IPS-20b (cell line): Measurements from ENCODE around the gene RALGPS1.
A peak's percentile ranks its signal among the peaks of the same experiment; 100 is the strongest.

Experiments used
- H3K27ac ChIP-seq: one replicate; pipeline ENCODE4 v1.5.1; 2013; ENCODE audit warnings: low read length
- H3K27me3 ChIP-seq: 2 replicates; pipeline ENCODE4 v1.6.1; 2013; ENCODE audit warnings: mild to moderate bottlenecking, low read length, inconsistent platforms; ENCODE audit not compliant: insufficient read depth
- H3K36me3 ChIP-seq: 2 replicates; pipeline ENCODE4 v1.6.1; 2013; ENCODE audit warnings: low read depth, mild to moderate bottlenecking, inconsistent platforms, low read length, moderate library complexity; ENCODE audit not compliant: insufficient read depth
- H3K4me1 ChIP-seq: 2 replicates; pipeline ENCODE4 v1.6.1; 2013; ENCODE audit warnings: mild to moderate bottlenecking, control low read depth, inconsistent platforms, low read length, moderate library complexity; ENCODE audit not compliant: insufficient read depth
- H3K4me3 ChIP-seq: 2 replicates; pipeline ENCODE4 v1.5.1; 2013; ENCODE audit warnings: mild to moderate bottlenecking, low read length, inconsistent platforms
- H3K9ac ChIP-seq: 2 replicates; pipeline ENCODE4 v1.6.1; 2013; ENCODE audit warnings: low read depth, mild to moderate bottlenecking, inconsistent platforms, low read length, moderate library complexity
- H3K9me3 ChIP-seq: 2 replicates; pipeline ENCODE4 v1.6.1; 2013; ENCODE audit warnings: mild to moderate bottlenecking, low read depth, low read length, inconsistent platforms; ENCODE audit not compliant: insufficient read depth

Gene RALGPS1

DNA sequence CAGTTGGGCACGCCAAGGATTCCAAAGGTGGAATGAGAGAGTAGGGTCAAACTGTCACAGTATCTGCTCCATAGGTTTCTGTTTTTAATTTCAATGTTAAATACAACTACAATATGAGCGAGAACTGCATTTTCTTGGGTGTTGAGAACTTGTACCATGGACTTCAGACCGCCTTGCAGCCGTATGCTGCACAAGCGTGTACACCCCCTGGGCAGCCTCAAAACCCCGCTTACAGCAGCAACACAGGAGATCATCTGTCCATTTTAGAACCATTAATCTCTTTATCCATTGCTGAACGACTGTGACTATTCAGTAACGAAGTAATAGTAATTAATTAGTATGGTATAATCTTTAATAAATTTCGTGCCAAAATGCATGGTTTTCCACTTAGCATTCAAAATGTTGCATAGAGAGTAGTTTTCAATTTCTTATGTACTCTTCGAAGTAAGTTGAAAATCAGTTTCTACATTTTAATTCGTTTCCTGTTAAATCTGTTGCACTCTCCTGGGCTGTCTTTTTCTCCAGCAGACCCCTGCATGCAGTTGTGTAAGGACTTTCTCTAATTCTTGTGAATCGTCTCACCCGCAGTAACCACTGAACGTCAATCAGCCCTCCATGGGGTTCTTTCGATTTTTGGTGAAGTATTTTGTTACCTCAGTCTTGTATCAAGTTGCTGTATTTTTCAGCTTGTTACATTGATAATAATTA, 308.0 kb downstream of the RALGPS1 start:
- Histone ChIP-seq H3K9me3 (no peaks in the 10 kb centered on the region), H3K36me3 (no peaks in the 10 kb centered on the region), H3K4me3 (no peak overlapping the region), H3K9ac (no peak overlapping the region), H3K27ac (no peak overlapping the region), H3K27me3 (peaks cover 38% of the 10 kb centered on the region), H3K4me1 (no peaks in the 10 kb centered on the region)

DNA sequence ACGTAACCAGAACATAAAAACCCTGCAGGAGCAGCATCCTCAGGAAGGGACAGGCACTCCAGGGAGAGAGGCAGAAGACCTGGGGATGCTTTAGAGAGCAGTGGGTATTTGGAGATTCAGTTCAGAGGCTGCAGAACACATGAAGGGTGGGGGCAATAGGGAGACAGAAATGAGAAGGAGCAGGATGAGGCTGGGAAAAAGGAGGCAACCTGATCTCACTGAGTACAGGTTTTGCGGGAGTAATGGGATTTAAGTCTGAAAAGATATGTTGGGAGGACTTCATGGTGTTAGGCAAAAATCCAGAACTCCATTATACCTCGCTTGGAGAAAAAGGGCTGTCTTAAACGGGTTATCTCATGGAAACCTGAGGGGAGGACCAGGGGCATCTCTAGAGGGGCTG, 308.7 kb downstream of the RALGPS1 start:
- H3K27me3 ChIP-seq = peaks cover 38% of the 10 kb centered on the region
- H3K9ac ChIP-seq = no peak overlapping the region
- no peaks in the 10 kb centered on the region for H3K36me3 ChIP-seq
- H3K4me1 ChIP-seq = no peaks in the 10 kb centered on the region
- no peak overlapping the region for H3K27ac ChIP-seq
- H3K9me3 ChIP-seq = no peaks in the 10 kb centered on the region
- peak overlapping the region; percentile 65; the same call in 1 of the 2 replicates for H3K4me3 ChIP-seq

DNA sequence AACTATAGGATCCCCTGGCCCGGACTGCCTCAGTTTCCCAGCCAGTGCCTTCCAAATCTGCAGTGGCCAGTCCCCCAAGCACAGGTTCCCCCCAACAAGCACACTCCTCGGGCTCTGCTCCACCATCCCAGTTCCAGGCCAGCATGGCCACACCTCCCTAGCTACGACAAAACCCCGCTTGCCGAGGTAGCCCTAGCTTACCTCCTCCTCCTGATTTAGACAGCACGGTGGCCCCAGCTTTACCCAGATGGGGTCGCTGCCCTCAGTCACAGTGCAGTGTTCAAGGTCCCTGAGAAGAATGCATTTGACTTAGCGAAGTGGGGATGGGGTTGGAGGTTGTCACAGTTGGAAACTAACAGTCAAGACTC, 309.2 kb downstream of the RALGPS1 start:
- Histone ChIP-seq H3K4me1 (no peaks in the 10 kb centered on the region), H3K27ac (no peak overlapping the region), H3K4me3 (peak overlapping the region; percentile 65), H3K36me3 (no peaks in the 10 kb centered on the region), H3K27me3 (peaks cover 38% of the 10 kb centered on the region), H3K9me3 (no peaks in the 10 kb centered on the region), H3K9ac (no peak overlapping the region)

DNA sequence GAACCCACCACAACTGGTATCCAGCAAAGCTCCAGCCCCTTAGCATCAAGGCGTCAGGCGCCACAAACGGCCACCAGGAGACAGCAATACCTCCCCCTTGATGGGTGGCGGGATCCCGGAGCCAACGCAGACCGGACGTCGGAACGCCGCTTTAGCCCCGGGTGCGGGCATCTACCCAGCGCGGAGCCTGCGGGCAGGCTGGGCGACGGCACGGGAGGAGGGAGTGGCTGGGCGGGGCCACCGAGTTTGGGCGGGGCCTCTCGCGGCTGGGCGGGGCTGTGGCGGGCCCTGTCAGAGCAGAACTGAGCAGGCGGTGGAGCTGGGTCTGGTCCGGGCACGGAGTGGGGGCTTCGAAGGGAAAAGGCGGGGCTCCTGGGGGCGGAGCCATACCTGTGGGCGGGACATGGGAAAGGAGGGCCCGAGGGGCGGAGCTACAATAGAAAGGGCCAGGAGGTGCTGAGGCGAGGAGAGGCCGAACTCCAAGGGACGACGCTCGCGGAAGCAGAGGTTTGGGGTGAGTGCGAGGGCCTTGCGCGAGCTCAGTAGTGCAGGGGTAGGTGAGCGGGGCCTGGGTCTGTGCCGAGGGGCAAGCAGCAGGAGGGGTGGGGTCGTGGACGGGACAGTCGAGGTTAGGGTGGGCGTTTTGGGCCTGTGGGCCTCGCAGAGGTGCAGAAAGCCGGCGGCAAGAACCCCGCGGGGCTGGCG, 309.7 kb downstream of the RALGPS1 start:
- peak overlapping the region; percentile 81 for H3K4me3 ChIP-seq
- no peaks in the 10 kb centered on the region for H3K4me1 ChIP-seq
- peak overlapping the region; percentile 73; the same call in 1 of the 2 replicates for H3K9ac ChIP-seq
- no peaks in the 10 kb centered on the region for H3K36me3 ChIP-seq
- H3K27ac ChIP-seq = no peak overlapping the region
- peaks cover 38% of the 10 kb centered on the region for H3K27me3 ChIP-seq
- no peaks in the 10 kb centered on the region for H3K9me3 ChIP-seq

DNA sequence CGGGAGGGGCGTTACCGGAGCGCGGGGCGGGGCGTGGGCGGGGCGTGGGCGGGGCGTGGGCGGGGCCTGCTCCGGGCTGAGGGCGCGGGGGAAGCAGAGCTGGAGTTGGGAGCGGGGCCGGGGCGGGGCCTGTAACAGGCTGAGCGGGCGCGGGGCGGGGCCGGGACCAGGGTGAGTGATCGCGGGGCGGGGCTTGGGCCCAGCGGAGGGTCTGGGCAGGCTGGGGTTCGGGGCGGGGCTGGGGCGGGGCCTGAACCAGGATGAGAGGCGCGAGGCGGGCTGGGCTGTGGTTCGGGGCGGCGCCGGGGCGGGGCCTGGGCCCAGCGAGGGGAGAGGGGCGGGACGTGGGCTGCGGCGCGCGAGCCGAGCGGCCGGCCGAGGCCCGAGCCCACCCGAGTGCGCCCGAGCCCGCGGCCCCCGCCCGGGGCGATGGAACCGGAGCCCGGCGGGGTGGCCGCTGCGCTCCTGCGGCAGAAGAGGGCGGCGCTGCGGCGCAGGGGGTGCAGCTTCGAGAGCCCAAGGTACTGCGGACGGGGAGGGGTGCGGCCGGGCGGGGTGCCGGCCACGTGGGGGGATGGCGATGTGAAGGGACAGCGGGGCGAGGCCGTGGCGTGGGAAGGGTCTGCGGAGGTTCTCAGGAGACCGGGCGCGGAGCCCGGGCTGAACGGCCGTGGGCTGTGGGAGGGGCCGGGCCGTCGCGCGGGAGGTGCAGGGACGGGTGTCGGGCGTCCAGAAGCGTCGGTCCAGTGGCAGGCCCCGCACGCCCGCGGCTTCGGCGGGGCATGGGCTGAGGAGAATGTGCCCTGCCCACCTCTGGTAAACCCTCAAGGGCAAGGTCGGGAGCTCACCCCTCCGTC, 310.5 kb downstream of the RALGPS1 start:
- Histone ChIP-seq H3K4me3 (peak overlapping the region; percentile 81), H3K36me3 (no peaks in the 10 kb centered on the region), H3K27me3 (peaks cover 38% of the 10 kb centered on the region), H3K27ac (no peak overlapping the region), H3K4me1 (no peaks in the 10 kb centered on the region), H3K9ac (peak overlapping the region; percentile 47; the same call in 1 of the 2 replicates), H3K9me3 (no peaks in the 10 kb centered on the region)

DNA sequence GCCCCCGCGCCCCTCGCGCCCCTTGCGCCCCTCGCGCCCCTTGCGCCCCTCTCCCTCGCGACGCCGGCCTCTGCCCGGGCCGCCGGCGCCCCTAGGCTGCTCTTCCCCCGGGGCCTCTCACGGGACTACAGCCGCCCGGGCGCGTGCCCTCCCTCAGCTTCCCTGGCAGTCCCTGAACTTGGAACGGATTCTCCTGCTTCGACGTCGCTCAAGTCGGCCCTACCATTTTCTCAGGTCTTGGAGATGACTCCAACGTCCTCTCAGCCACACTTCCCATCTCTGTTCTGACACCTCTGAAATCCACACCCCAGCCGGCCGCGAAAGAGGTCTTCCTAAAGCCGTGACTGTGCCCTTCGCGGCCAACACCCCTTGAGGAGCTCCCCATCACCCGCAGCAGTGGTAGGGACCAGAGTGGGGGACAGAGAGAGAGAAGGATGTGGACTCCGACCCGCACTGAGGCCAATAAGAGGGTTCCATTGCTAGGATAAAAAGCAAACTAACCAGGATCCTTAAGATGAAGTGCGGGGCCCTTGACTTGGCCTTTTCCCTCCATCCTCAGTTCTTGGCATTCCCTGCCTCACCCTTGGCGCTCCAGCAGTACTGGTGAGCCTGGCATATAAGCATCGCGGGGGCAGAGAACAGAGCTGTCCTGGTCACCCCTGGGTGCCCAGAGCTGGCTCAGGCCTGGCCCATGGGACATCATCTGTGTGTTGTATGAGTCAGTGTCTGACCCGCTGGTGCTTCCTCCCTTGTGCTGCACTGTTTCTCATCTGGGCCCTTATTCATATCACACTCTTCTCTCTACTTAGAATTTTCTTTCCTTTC, 311.4 kb downstream of the RALGPS1 start:
- Histone ChIP-seq H3K27me3 (peaks cover 38% of the 10 kb centered on the region), H3K4me3 (peak overlapping the region; percentile 65; the same call in 1 of the 2 replicates), H3K9me3 (no peaks in the 10 kb centered on the region), H3K4me1 (no peaks in the 10 kb centered on the region), H3K36me3 (no peaks in the 10 kb centered on the region), H3K9ac (no peak overlapping the region), H3K27ac (no peak overlapping the region)

DNA sequence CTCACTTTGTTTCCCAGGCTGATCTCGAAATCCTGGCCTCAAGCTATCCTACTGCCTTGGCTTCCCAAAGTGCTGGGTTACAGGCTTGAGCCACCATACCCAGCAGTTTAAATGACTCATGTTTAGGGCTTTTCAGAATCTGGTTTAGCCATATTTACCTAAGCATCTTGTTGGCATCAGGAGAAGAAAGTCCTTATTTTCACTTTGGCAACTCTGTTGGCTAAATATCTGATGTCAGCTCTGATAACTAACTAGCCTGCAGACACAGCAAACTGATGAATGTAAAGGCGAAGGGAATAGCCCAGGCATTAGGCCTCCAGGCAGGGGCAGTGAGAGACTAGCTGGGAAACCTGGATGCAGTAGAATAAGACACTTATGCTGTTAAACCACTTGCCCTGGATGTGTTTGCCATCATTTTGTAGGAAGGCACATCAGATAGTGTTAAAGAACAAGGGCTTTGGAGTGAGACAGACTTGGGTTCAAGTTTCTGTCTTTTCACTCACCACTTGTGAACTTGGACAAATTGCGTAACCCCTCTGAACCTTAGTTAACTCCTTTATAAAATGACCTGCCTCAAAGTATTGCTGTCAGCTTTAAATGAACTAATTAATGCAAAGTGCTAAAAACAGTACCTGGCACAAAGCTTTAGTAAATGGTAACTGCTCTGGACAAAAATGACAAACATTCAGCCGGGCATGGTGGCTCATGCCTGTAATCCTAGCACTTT, 315.3 kb downstream of the RALGPS1 start:
- H3K27ac ChIP-seq = no peak overlapping the region
- peaks cover 17% of the 10 kb centered on the region for H3K27me3 ChIP-seq
- no peak overlapping the region for H3K4me3 ChIP-seq
- H3K9ac ChIP-seq = no peak overlapping the region
- no peaks in the 10 kb centered on the region for H3K36me3 ChIP-seq
- H3K4me1 ChIP-seq = no peaks in the 10 kb centered on the region
- no peaks in the 10 kb centered on the region for H3K9me3 ChIP-seq

DNA sequence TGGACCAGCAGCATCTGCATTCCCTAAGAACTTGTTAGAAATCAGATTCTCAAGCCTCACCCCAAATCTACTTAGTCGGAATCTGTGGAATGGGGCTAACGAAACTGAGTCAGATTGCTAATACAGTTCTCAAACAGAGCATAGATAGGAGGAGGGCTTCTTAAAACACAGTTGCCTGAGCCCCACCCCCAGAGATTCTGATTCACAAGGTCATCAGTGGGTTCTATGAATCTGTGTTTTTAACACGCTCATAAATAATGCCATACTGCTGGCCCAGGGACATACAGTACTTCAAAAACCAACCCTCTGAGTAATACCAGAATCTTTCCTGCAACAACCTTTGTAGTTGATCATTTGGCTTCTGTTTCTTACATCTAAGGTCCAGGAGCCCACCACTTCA, 317.1 kb downstream of the RALGPS1 start:
- Histone ChIP-seq H3K27ac (no peak overlapping the region), H3K9ac (no peak overlapping the region), H3K27me3 (peaks cover 3% of the 10 kb centered on the region), H3K9me3 (no peaks in the 10 kb centered on the region), H3K4me1 (no peaks in the 10 kb centered on the region), H3K4me3 (no peak overlapping the region), H3K36me3 (no peaks in the 10 kb centered on the region)

DNA sequence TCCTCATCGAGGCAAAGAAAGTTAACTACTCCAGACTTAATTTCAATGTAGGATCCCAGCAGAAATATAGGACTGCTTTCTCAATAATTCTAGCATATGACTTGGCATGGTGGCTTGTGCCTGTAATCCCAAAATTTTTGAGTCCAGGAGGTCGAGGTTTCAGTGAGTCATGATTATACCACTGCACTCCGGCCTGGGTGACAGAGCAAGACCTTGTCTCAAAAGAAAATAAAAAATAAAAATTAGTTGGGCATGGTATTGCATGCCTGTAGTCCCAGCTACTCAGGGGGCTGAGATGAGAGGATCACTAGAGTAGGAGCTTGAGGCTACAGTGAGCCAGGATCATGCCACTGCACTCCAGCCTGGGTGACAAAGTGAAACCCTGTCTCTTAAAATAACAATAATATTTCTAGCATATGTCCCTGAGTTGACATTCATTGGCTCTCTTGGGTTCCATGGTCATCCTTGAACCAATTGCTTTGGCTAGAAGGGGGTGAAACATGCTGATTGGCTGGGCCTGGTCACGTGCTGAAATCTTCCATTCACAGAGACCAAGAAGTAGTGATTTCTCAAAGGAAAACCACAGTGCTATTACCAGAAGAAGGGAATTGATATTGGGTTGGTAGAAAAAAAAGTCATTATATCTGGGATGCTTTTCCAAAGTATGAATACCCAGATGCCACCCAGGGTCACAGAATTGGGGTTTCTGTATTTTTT, 318.4 kb downstream of the RALGPS1 start:
- Histone ChIP-seq H3K9me3 (no peaks in the 10 kb centered on the region), H3K9ac (no peak overlapping the region), H3K36me3 (no peaks in the 10 kb centered on the region), H3K27me3 (no peaks in the 10 kb centered on the region), H3K4me1 (no peaks in the 10 kb centered on the region), H3K27ac (no peak overlapping the region), H3K4me3 (no peak overlapping the region)

DNA sequence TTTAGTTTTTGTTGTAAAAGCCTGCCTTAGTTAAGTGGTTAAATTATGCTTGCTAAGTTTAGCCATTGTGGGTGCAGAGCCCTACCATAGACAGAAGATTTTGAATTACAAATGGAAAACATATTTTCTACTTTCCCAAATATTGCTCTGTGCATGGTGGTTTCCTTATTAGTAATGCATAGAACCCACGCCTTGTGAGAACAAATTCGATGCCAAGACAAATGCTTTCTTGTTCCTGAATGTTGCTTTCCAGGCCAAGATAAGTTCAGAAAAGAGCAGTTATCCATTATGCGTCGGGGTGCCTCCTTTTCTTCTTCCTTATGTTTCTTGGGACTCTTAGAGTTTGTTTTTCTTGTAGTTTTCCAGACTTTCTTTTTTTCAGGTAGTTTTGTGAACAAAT, 319.0 kb downstream of the RALGPS1 start:
- no peaks in the 10 kb centered on the region for H3K9me3 ChIP-seq
- H3K27ac ChIP-seq = no peak overlapping the region
- no peak overlapping the region for H3K4me3 ChIP-seq
- no peaks in the 10 kb centered on the region for H3K4me1 ChIP-seq
- no peaks in the 10 kb centered on the region for H3K27me3 ChIP-seq
- H3K36me3 ChIP-seq = no peaks in the 10 kb centered on the region
- no peak overlapping the region for H3K9ac ChIP-seq
